ENCODE results near the gene C3orf85.
"Not testable (repeated sequence)": the region's sequence is repeated elsewhere in the genome, so short reads cannot be mapped to it uniquely, and the experiment has no call there.

Gene C3orf85

GRCh38 chr3:109136523-109136922, at the start of gene C3orf85:
TSS of gene C3orf85 (plus strand) at chr3:109136719. CDS start at chr3:109136848, 129 bp downstream.
- DNase-seq (ENCODE audit: low read depth) = no peak

- DNase-seq (ENCODE audit: low read depth) = no peak
Observed at GRCh38 chr3:109089265-109089664, 47.3 kb upstream of the C3orf85 start.

- DNase-seq (ENCODE audit: low read depth) = no peak
Observed at GRCh38 chr3:109091846-109092245, 44.7 kb upstream of the C3orf85 start.

- no peak for DNase-seq (ENCODE audit: low read depth)
Observed at GRCh38 chr3:109093561-109093960, 43.0 kb upstream of the C3orf85 start.

- DNase-seq (ENCODE audit: low read depth) = no peak
Observed at GRCh38 chr3:109095166-109095565, 41.4 kb upstream of the C3orf85 start.

- no peak for DNase-seq (ENCODE audit: low read depth)
Observed at GRCh38 chr3:109098079-109098644, 38.4 kb upstream of the C3orf85 start.

- no peak for DNase-seq (ENCODE audit: low read depth)
Observed at GRCh38 chr3:109109574-109109973, 26.9 kb upstream of the C3orf85 start.

- DNase-seq (ENCODE audit: low read depth) = no peak
Observed at GRCh38 chr3:109112946-109113760, 23.4 kb upstream of the C3orf85 start.

- DNase-seq (ENCODE audit: low read depth) = no peak
Observed at GRCh38 chr3:109114746-109115145, 21.8 kb upstream of the C3orf85 start.

GRCh38 chr3:109115451-109115850, 21.1 kb upstream of the C3orf85 start:
- no peak for DNase-seq (ENCODE audit: low read depth)

- DNase-seq (ENCODE audit: low read depth) = no peak
Observed at GRCh38 chr3:109116031-109116430, 20.5 kb upstream of the C3orf85 start.

GRCh38 chr3:109117939-109118338, 18.6 kb upstream of the C3orf85 start, which contains the start of gene MORC1:
TSS of gene MORC1 (minus strand) at chr3:109118134. CDS start at chr3:109118059, 75 bp downstream.
- no peak for DNase-seq (ENCODE audit: low read depth)

- no peak for DNase-seq (ENCODE audit: low read depth)
Observed at GRCh38 chr3:109118584-109118983, 17.9 kb upstream of the C3orf85 start.

- DNase-seq (ENCODE audit: low read depth) = no peak
Observed at GRCh38 chr3:109122690-109123089, 13.8 kb upstream of the C3orf85 start.

- DNase-seq (ENCODE audit: low read depth) = no peak
Observed at GRCh38 chr3:109125902-109126301, 10.6 kb upstream of the C3orf85 start.

GRCh38 chr3:109127553-109127952, 9.0 kb upstream of the C3orf85 start:
- DNase-seq (ENCODE audit: low read depth) = no peak

- no peak for DNase-seq (ENCODE audit: low read depth)
Observed at GRCh38 chr3:109131276-109131675, 5.2 kb upstream of the C3orf85 start.

GRCh38 chr3:109132801-109133473, 3.6 kb upstream of the C3orf85 start:
- DNase-seq (ENCODE audit: low read depth) = no peak

- DNase-seq (ENCODE audit: low read depth) = not testable (repeated sequence)
Observed at GRCh38 chr3:109133474-109133816, 3.1 kb upstream of the C3orf85 start.

GRCh38 chr3:109137761-109138160, 1.2 kb downstream of the C3orf85 start:
- DNase-seq (ENCODE audit: low read depth) = no peak

- no peak for DNase-seq (ENCODE audit: low read depth)
Observed at GRCh38 chr3:109140318-109140717, 3.8 kb downstream of the C3orf85 start.

GRCh38 chr3:109143646-109144045, 7.1 kb downstream of the C3orf85 start:
- DNase-seq (ENCODE audit: low read depth) = no peak

GRCh38 chr3:109149078-109149477, 12.6 kb downstream of the C3orf85 start:
- DNase-seq (ENCODE audit: low read depth) = no peak

All from stimulated activated CD8-positive, alpha-beta memory T cell treated with anti-CD3 and anti-CD28 coated beads, Interleukin-4, amount 100 ng/mL, for 24 hours (primary cell).